Ovary (tissue), 3 donors: ENCODE data around the gene SERINC3.

Source experiments
- EP300 ChIP-seq: sonication (generic); formaldehyde crosslinking; IDR thresholded peaks from one replicate; pipeline ENCODE4 v1.6.1; 2017; ENCODE audit warnings: antibody characterized with exemption
- POLR2A ChIP-seq: fragments of 450-650 bp; IDR thresholded peaks from one replicate; pipeline ENCODE4 v1.6.1; 2017; ENCODE audit warnings: antibody characterized with exemption, mild to moderate bottlenecking, moderate library complexity
- TF ChIP-seq, protein P1 (sequence below), 3 donors: fragments of 450-650 bp in 2 of 3; fragments of 200-600 bp in 1 of 3; IDR thresholded peaks; one replicate each; pipeline versions ENCODE4 v1.5.1 to v1.8.0; 2016 to 2022; ENCODE audit warnings: antibody characterized with exemption in 3 of 3, mild to moderate bottlenecking in 1 of 3
- donor health status: DM: no; HTN: no; CAD: no.

- TF ChIP-seq EP300 (no peak), POLR2A (no peak)
- TF ChIP-seq, protein P1, sequence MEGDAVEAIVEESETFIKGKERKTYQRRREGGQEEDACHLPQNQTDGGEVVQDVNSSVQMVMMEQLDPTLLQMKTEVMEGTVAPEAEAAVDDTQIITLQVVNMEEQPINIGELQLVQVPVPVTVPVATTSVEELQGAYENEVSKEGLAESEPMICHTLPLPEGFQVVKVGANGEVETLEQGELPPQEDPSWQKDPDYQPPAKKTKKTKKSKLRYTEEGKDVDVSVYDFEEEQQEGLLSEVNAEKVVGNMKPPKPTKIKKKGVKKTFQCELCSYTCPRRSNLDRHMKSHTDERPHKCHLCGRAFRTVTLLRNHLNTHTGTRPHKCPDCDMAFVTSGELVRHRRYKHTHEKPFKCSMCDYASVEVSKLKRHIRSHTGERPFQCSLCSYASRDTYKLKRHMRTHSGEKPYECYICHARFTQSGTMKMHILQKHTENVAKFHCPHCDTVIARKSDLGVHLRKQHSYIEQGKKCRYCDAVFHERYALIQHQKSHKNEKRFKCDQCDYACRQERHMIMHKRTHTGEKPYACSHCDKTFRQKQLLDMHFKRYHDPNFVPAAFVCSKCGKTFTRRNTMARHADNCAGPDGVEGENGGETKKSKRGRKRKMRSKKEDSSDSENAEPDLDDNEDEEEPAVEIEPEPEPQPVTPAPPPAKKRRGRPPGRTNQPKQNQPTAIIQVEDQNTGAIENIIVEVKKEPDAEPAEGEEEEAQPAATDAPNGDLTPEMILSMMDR (IDR thresholded peaks at IDR 0.05): no peak
These were observed 37.4 kb upstream of the SERINC3 start for GRCh38 chr20:44559302-44559701.
